Melanocyte of skin (primary cell): ENCODE results near the gene CCDC28B. TPM values are rescaled to one million over a fixed set of nuclear protein-coding genes. Genes with fewer than 3 reads are reported as not detected.

ENCODE experiments used
- total RNA-seq, 2 donors: library from RNA; depleted of rRNA; stranded (reverse); fragments of >200 nt; gene quantifications; 2 replicates each; pipeline ENCODE4 v1.2.3, GENCODE V29; 2012

The CCDC28B gene
- 10 to 100 TPM; 11.4 to 13.7 TPM for total RNA-seq

GRCh38 chr1:32200226-32201010, at the start of gene CCDC28B:
Gene CCDC28B (plus strand): TSS chr1:32200595. CDS start chr1:32201936, 1,341 bp downstream.

DNA sequence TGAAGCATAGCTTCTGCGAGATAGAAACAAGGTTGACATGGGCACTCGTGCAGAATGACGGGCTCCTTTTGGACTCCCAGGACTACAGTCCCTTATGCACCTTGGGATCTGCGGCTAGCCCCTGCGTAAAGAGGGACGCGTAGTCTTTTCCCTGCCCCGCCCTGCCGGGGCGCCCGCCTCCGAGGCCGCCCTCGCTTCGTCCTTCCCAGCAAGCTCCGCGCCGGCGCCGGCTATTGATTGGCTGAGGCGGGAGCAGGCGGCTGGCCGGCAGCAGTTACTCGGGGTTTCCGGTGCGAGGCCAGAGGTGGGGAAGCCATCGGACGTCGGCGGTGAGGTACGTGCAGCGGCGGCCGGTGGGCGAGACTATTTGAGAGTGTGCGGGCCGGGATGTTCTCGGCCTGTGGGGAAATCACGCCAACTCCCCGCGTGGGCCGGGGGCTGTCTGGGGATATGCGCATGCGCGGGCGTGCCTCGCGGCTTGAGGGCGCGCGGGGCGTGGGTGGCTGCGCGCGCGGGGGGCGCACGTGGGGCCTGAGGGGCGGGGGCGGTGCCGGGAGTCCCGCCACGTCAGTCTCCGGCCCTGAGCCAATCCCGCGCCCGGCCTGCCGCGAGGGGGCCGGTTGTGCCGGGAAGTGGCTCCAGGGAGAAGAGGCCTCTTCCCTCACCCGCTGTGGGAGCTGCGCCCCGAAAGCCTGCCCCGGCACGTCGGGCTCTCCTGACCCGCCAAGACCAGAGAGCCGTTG, 20.8 kb upstream of the CCDC28B start, which contains the start of gene TXLNA:
Gene TXLNA, plus strand, starts transcription at position 233 of the 743 bp plus-strand sequence. CDS start 671 bp downstream, outside the sequence.

DNA sequence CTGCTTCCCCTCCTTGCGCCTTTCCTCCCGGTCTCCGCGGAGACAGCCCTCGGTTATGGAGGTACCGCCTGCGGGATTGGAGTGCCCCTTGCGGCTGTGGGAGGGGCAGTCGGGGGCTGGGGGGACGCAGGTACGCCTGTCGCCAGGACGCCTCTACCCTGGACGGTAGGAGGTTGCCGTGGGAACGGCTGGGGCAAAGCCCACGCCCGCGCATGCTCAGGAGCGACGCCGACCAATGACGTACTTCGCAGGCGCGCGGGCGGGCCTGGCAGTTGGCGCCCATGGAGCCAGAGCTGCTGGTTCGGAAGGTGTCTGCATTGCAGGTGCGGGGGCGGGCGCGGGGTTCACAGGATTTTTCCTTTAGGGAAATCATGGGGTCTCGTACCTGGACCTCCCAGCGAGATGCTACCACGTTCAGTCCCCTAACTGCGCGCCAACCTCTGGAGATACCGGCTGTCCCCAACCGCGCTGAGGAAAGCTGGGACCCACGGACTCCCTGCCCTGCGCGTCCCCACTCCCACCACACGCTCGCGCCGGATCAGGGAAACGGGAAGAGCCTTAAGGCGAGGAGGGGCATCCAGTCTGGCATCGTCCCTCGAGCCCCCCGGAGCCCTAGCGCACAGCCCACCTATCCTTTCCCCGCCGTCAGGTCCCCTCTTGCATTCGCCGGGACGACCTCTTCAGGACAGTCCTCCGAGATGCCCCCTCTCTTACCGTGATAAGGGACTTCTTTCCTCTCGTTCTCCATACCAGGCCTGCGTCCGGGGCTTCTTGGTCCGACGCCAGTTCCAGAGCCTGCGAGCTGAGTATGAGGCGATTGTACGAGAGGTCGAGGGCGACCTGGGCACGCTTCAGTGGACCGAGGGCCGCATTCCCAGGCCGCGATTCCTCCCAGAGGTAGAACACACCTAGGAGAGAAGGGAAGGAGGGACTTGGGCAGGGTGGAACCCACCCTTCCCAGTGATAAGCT, 5.3 kb downstream of the CCDC28B start, which contains the start of gene IQCC:
Gene IQCC, plus strand, starts transcription at position 271 of the 970 bp plus-strand sequence. Its CDS starts 11 bp downstream, at position 282.

GRCh38 chr1:32208891-32209328, 8.5 kb downstream of the CCDC28B start, which contains the start of gene DCDC2B:
Gene DCDC2B (plus strand): TSS chr1:32209089. CDS start chr1:32209094, 5 bp downstream.

DNA sequence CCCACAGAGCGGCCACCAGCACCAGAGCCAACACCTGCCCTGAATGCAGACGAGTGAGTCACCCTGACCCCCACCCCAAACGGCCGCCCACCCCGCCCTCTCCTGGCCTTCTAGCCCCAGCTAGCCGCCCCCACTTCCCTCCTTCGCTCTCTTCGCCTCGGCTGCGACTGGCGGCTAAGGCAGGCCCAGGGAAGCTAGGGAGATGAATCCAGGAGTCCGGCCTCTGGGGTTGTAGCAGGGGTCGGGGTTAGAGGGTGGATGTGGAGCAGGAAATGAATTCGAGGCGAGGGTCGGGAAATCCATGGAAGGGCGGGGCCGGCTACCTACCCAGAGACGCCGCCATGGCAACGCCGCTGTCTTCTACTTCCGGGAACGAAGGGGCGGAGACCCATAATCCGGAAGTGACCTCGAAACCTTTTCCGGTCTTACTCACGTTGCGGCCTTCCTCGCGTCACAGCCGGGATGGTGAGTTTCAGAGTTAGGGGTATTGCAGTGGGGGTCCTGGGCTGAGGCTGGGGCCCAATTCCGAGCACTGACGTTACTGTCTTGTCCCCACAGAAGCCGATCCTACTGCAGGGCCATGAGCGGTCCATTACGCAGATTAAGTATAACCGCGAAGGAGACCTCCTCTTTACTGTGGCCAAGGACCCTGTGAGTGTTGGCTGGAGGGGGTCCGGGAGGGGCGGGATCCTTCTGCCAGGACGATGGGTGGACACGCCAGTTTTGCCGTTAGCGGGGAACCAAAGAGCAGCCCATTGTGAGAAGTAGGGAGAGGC, 21.8 kb downstream of the CCDC28B start, which contains the start of the genes EIF3I and TMEM234:
Gene EIF3I, plus strand, starts transcription at position 428 of the 776 bp plus-strand sequence. Its CDS starts 35 bp downstream, at position 463.
Gene TMEM234, minus strand, starts transcription at position 374 of the 776 bp plus-strand sequence. Its CDS starts 31 bp downstream, at position 343.

GRCh38 chr1:32246888-32247273, 46.5 kb downstream of the CCDC28B start, which contains the start of gene FAM167B:
Gene FAM167B (plus strand): TSS chr1:32247222. CDS start chr1:32247422, 200 bp downstream.

GRCh38 chr1:32250893-32251716, 50.7 kb downstream of the CCDC28B start, which contains the start of gene LCK:
Gene LCK (plus strand): TSS chr1:32251265. CDS start chr1:32274330, 23,065 bp downstream.

Other genes starting within 250 kb of the CCDC28B start
- gene KHDRBS1, start 186.7 kb upstream of the CCDC28B start, total RNA-seq, result 10 to 100 TPM; 29.9 to 52.9 TPM
- gene TMEM39B, start 127.7 kb upstream of the CCDC28B start, total RNA-seq, result 1 to 10 TPM; 4.5 to 5.3 TPM
- gene KPNA6, start 92.5 kb upstream of the CCDC28B start, total RNA-seq, result 10 to 100 TPM; 46.1 to 61.3 TPM
- 10 to 100 TPM; 90.9 to 94.6 TPM for gene TXLNA, start 20.9 kb upstream of the CCDC28B start, total RNA-seq
- 1 to 10 TPM; 1.4 to 1.7 TPM for gene IQCC, start 5.1 kb downstream of the CCDC28B start, total RNA-seq
- not detected for gene DCDC2B, start 8.5 kb downstream of the CCDC28B start, total RNA-seq
- gene TMEM234, start 21.8 kb downstream of the CCDC28B start, total RNA-seq, result 10 to 100 TPM; 13.7 to 18.2 TPM
- 100 to 1,000 TPM; 204 to 323 TPM for gene EIF3I, start 21.8 kb downstream of the CCDC28B start, total RNA-seq
- gene FAM167B, start 46.6 kb downstream of the CCDC28B start, total RNA-seq, result 10 to 100 TPM; 11.7 to 30.3 TPM
- gene LCK, start 50.7 kb downstream of the CCDC28B start, total RNA-seq, result not detected
- 100 to 1,000 TPM in 1 of 2 donors, 10 to 100 TPM in 1; 61.3 to 104 TPM for gene HDAC1, start 91.5 kb downstream of the CCDC28B start, total RNA-seq
- 100 to 1,000 TPM in 1 of 2 donors, 10 to 100 TPM in 1; 68.5 to 149 TPM for gene MARCKSL1, start 135.6 kb downstream of the CCDC28B start, total RNA-seq
- gene FAM229A, start 161.9 kb downstream of the CCDC28B start, total RNA-seq, result 1 to 10 TPM; 1.4 to 1.7 TPM
- gene TSSK3, start 161.9 kb downstream of the CCDC28B start, total RNA-seq, result 1 to 10 TPM in 1 of 2 donors, under 1 TPM in 1; 0.34 to 1.3 TPM
- gene BSDC1, start 193.8 kb downstream of the CCDC28B start, total RNA-seq, result 10 to 100 TPM; 52.0 to 70.2 TPM